Fibroblast of peridontal ligament (primary cell): ENCODE data around the gene PAGE4.
A peak's percentile ranks its signal among the peaks of the same experiment; 100 is the strongest.

Source experiments
- DNase-seq: peaks from one replicate; pipeline ENCODE4 v3.0.0-alpha.2; 2010; ENCODE audit errors: extremely low read depth

Gene PAGE4

GRCh38 chrX:49876750-49877149, 47.6 kb downstream of the PAGE4 start:
- peak; percentile 33 for DNase-seq

- no peak for DNase-seq
Observed at GRCh38 chrX:49877397-49878101, 48.4 kb downstream of the PAGE4 start.

GRCh38 chrX:49878128-49878833, 49.2 kb downstream of the PAGE4 start:
- DNase-seq = no peak

GRCh38 chrX:49878834-49879655, 49.9 kb downstream of the PAGE4 start, which contains the start of gene USP27X:
TSS of gene USP27X (plus strand) at chrX:49879484. CDS start at chrX:49880308, 824 bp downstream.
- peak; percentile 88 for DNase-seq

- no peak for DNase-seq
Observed at GRCh38 chrX:49879656-49880277, 50.7 kb downstream of the PAGE4 start.

- no peak for DNase-seq
Observed at GRCh38 chrX:49880668-49881067, 51.6 kb downstream of the PAGE4 start.
